Bronchial epithelial cell (primary cell): Measurements from ENCODE around the gene EHBP1. TPM values are rescaled to one million over a fixed set of nuclear protein-coding genes. Genes with fewer than 3 reads are reported as not detected.

Experiments used
- DNase-seq: peaks from one replicate; pipeline ENCODE4 v3.0.0-alpha.2; 2010; ENCODE audit warnings: low read depth
- FAIRE-seq: peaks from 2 replicates; lab custom pipeline; 2011; peaks lifted over from hg19 to GRCh38; lab: Jason Lieb, UNC
- H3K27me3 ChIP-seq: 2 replicates; pipeline ENCODE4 v1.5.1; 2011; ENCODE audit warnings: low read length; ENCODE audit not compliant: control insufficient read depth, insufficient read depth
- H3K36me3 ChIP-seq: 2 replicates; pipeline ENCODE4 v1.5.1; 2011; ENCODE audit warnings: low read length; ENCODE audit not compliant: control insufficient read depth, insufficient read depth
- H3K4me3 ChIP-seq: 2 replicates; pipeline ENCODE4 v1.5.1; 2011; ENCODE audit warnings: mild to moderate bottlenecking, low read depth, low read length, control low read depth
- CTCF ChIP-seq: IDR thresholded peaks from 2 replicates; pipeline ENCODE4 v1.5.1; 2011; ENCODE audit warnings: mild to moderate bottlenecking, moderate library complexity, low read length, control low read depth, inconsistent platforms; ENCODE audit not compliant: insufficient read depth, severe bottlenecking
- total RNA-seq: library from RNA; depleted of rRNA; stranded (reverse); fragments of >200 nt; gene quantifications from 2 replicates; pipeline ENCODE4 v1.2.1, GENCODE V29; 2014

Gene EHBP1
- total RNA-seq, 1 donor from 2014 or later, result 132 TPM

GRCh38 chr2:62920070-62920469 is 214.6 kb downstream of the EHBP1 start:
- FAIRE-seq, result no peak
- DNase-seq, result peak; percentile 63
- no peak for TF ChIP-seq CTCF
- Histone ChIP-seq H3K4me3 (no peak overlapping the region), H3K27me3 (no peaks in the 10 kb centered on the region), H3K36me3 (peaks cover 1% of the 10 kb centered on the region)

DNA sequence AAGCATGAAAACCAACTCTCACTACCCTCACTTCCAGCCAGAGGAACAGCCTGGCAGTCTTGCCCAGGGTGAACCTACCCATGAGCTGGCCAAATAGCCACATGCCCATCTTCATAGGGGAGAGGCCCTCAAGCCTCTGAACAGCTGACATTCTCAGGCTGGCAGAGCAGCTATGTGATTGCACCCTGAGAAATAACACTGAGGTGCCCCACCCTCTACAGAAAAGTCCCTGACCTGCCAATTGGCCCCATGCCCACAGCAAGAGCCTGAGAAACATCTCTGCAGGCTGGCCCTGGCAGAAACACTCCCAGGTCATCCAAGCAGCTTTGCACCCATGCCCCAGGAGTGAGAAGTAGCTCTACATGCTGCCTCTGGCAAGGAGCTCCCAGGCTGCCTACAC is 217.7 kb downstream of the EHBP1 start:
- no peak for FAIRE-seq

DNA sequence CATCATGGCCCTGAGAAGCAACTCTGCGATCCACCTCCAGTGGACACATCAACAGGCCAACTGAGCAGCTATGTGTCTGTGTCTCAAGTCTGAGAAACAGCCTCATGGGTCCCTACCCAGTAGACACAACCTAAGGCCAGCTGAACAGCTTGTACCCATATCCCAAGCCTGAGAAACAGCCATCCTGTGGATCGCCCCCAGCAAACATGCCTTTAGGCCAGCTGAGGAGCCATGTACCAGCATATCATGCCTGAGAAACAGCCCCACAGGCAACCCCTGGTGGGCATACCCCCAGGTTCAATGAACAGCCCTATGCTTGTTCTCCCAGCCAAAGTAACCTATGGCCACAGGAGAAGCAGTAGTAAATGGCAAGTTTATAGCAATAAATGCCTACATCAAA is 218.4 kb downstream of the EHBP1 start:
- Histone ChIP-seq H3K27me3 (no peaks in the 10 kb centered on the region), H3K4me3 (no peak overlapping the region), H3K36me3 (peaks cover 1% of the 10 kb centered on the region)
- FAIRE-seq (no peak), DNase-seq (no peak)
- no peak for TF ChIP-seq CTCF

More for the DNA sequence above, 217.7 kb downstream of the EHBP1 start:
- no peak overlapping the region for H3K4me3 ChIP-seq
- no peak for DNase-seq
- no peaks in the 10 kb centered on the region for H3K27me3 ChIP-seq
- peaks cover 1% of the 10 kb centered on the region for H3K36me3 ChIP-seq
- TF ChIP-seq CTCF, result no peak

DNA sequence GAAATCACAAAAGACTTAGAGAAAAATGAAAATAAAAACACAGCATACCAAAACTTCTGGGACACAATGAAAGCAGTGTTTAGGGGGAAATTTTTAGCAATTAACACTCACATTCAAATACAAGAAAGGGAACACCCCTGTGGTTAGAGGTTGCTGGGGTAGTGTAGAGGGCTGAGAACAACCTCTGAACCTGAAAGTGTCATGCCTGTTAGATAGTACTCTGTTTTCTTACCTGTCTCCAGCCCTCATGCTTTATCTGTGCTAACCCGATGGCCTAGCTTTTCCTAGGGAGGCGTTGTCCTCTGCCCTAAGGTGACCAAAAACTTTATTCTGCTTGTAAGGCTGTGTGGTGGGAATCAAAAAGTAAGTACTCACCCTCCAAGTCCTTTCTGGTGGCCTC is 222.5 kb downstream of the EHBP1 start:
- no peak for TF ChIP-seq CTCF

DNA sequence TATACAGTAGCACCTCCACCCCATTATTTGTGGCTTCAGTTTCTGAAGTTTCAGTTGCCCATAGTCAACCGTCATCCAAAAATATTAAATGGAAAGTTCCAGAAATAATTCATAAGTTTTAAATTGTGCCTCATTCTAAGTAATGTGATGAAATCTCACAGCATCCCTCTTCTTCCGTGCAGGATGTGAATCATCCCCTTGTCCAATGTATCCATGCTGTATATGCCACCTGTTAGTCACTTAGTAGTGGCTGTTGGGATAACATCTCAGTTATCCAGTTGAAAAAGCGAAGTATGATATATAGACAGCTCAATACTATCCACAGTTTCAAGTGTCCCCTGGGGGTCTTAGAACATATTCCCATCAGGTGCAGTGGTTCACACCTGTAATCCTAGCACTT is 226.0 kb downstream of the EHBP1 start:
- TF ChIP-seq CTCF, result no peak
- no peaks in the 10 kb centered on the region for H3K36me3 ChIP-seq
- no peak overlapping the region for H3K4me3 ChIP-seq
- DNase-seq (peak; percentile 27), FAIRE-seq (no peak)
- H3K27me3 ChIP-seq, result no peaks in the 10 kb centered on the region

More for the DNA sequence above, 222.5 kb downstream of the EHBP1 start:
- H3K4me3 ChIP-seq, result no peak overlapping the region
- H3K36me3 ChIP-seq, result peaks cover 1% of the 10 kb centered on the region
- H3K27me3 ChIP-seq, result no peaks in the 10 kb centered on the region
- DNase-seq (no peak), FAIRE-seq (no peak)

DNA sequence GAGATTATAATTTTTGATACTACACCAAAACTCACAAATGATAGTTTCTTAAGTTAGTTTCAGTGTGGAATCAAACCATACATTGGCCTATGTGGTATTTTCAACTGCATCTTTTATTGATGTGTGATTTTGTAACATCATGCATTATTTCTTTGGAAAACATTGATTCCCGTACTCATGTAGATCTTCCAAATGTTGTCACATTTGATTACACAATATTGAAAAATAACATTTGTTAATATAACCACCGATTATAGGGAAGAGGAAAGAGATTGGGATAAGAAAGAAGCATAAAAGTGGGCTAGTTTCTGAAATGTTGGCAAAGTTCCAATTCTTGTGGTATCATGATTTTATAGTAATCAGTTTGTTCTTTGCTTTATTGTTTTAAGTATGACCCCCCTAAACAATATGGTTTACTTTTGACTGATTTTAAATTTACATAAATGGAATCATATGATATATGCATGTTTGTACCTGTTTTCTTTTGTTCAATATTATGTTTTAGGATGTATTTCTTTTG is 227.9 kb downstream of the EHBP1 start:
- Histone ChIP-seq H3K27me3 (no peaks in the 10 kb centered on the region), H3K36me3 (no peaks in the 10 kb centered on the region), H3K4me3 (no peak overlapping the region)
- FAIRE-seq, result no peak
- no peak for TF ChIP-seq CTCF
- no peak for DNase-seq
